Stomach (tissue), 4 donors: ENCODE results near the gene KCTD17.

ENCODE experiments used
- EP300 ChIP-seq: sonication (generic); formaldehyde crosslinking; IDR thresholded peaks from one replicate; pipeline ENCODE4 v1.6.1; 2017; ENCODE audit warnings: antibody characterized with exemption
- POLR2A ChIP-seq, 4 donors: fragments of 450-650 bp; IDR thresholded peaks; one replicate each; pipeline ENCODE4 v1.6.1; 2016; ENCODE audit warnings: antibody characterized with exemption in 4 of 4, control low read depth in 2 of 4, mild to moderate bottlenecking in 1 of 4, moderate library complexity in 1 of 4
- POLR2AphosphoS5 ChIP-seq, 3 donors: sonication (generic); formaldehyde crosslinking; IDR thresholded peaks; one replicate each; pipeline ENCODE4 v1.6.1; 2016; ENCODE audit warnings: antibody characterized with exemption in 3 of 3
- TF ChIP-seq, protein P1 (sequence below), 7 experiments: fragments of 450-650 bp in 4 of 7; fragments of 200-600 bp in 3 of 7; sonication (generic) in 3 of 7; IDR thresholded peaks; one replicate each; pipeline ENCODE4 v1.5.1; 2016 to 2019; ENCODE audit warnings: antibody characterized with exemption in 7 of 7, control low read depth in 2 of 7, mild to moderate bottlenecking in 1 of 7

- TF ChIP-seq, protein P1, sequence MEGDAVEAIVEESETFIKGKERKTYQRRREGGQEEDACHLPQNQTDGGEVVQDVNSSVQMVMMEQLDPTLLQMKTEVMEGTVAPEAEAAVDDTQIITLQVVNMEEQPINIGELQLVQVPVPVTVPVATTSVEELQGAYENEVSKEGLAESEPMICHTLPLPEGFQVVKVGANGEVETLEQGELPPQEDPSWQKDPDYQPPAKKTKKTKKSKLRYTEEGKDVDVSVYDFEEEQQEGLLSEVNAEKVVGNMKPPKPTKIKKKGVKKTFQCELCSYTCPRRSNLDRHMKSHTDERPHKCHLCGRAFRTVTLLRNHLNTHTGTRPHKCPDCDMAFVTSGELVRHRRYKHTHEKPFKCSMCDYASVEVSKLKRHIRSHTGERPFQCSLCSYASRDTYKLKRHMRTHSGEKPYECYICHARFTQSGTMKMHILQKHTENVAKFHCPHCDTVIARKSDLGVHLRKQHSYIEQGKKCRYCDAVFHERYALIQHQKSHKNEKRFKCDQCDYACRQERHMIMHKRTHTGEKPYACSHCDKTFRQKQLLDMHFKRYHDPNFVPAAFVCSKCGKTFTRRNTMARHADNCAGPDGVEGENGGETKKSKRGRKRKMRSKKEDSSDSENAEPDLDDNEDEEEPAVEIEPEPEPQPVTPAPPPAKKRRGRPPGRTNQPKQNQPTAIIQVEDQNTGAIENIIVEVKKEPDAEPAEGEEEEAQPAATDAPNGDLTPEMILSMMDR (IDR thresholded peaks at IDR 0.05): no peak
- TF ChIP-seq POLR2AphosphoS5 (IDR thresholded peaks at IDR 0.05): peak in 2 of 3 donors; percentile 31 to 75
- no peak for TF ChIP-seq EP300
- no peak for TF ChIP-seq POLR2A (IDR thresholded peaks at IDR 0.05)
These were observed 18.7 kb upstream of the KCTD17 start for GRCh38 chr22:37032535-37033460.
